Measurements from ENCODE around the gene ABCB6. TPM values are rescaled to one million over a fixed set of nuclear protein-coding genes. Genes with fewer than 3 reads are reported as not detected.
"Not testable (repeated sequence)": the region's sequence is repeated elsewhere in the genome, so short reads cannot be mapped to it uniquely, and the experiment has no call there.

Gene ABCB6
- total RNA-seq: 28.7 TPM
- 10 to 100 TPM; 28.4 to 42.0 (median 34.2) TPM for polyA plus RNA-seq (ENCODE audit: insufficient read depth in 1 of 8, insufficient read length in 8 of 8, low replicate concordance in 1 of 8)
- long read RNA-seq, donor 1, partial matches to known transcripts: 0 of 3 reads
- long read RNA-seq, donor 1, other reads (novel, unspliced or antisense): 0 of 3 reads
- long read RNA-seq, donor 2, partial matches to known transcripts: 0 of 1 reads
- long read RNA-seq, donor 2, other reads (novel, unspliced or antisense): 0 of 1 reads
- long read RNA-seq, donor 3, transcript ABCB6-201 (19 exons, 3,045 nt): major isoform, 12 of 14 reads
- long read RNA-seq, donor 3, partial matches to known transcripts: 0 of 14 reads
- long read RNA-seq, donor 3, other reads (novel, unspliced or antisense): 0 of 14 reads
- long read RNA-seq, donor 4, partial matches to known transcripts: 0 of 2 reads
- long read RNA-seq, donor 4, other reads (novel, unspliced or antisense): 0 of 2 reads
- long read RNA-seq, donor 5, transcript ABCB6-201 (19 exons, 3,045 nt): major isoform, 8 of 10 reads
- long read RNA-seq, donor 5, partial matches to known transcripts: 0 of 10 reads
- long read RNA-seq, donor 5, other reads (novel, unspliced or antisense): 0 of 10 reads
- long read RNA-seq, donor 6, partial matches to known transcripts: 0 of 4 reads
- long read RNA-seq, donor 6, other reads (novel, unspliced or antisense): 0 of 4 reads
- long read RNA-seq, donor 7, partial matches to known transcripts: 0 of 5 reads
- long read RNA-seq, donor 7, other reads (novel, unspliced or antisense): 0 of 5 reads
- long read RNA-seq, donor 8, partial matches to known transcripts: 0 of 3 reads
- long read RNA-seq, donor 8, other reads (novel, unspliced or antisense): 0 of 3 reads
- long read RNA-seq, donor 9, partial matches to known transcripts: 0 of 3 reads
- long read RNA-seq, donor 9, other reads (novel, unspliced or antisense): 0 of 3 reads
- long read RNA-seq, donor 10, partial matches to known transcripts: 0 of 9 reads
- long read RNA-seq, donor 10, other reads (novel, unspliced or antisense): 0 of 9 reads
- long read RNA-seq, donor 11, partial matches to known transcripts: 0 of 6 reads
- long read RNA-seq, donor 11, other reads (novel, unspliced or antisense): 0 of 6 reads

- peak; percentile 99 for DNase-seq
- Histone ChIP-seq H3K36me3 (ENCODE audit: control insufficient read depth, insufficient read depth, low read length) (peaks cover 69% of the 10 kb centered on the region), H3K9me3 (replicated peaks; ENCODE audit: control insufficient read depth, low read depth, low read length) (no peaks in the 10 kb centered on the region), H3K27me3 (ENCODE audit: control insufficient read depth, insufficient read depth, low read length) (no peaks in the 10 kb centered on the region), H3K27ac (ENCODE audit: low read length) (peak within 1 kb of the TSS; percentile 98), H3K4me1 (ENCODE audit: control insufficient read depth, insufficient read depth, low read length) (peaks cover 52% of the 10 kb centered on the region), H3K4me3 (ENCODE audit: low read length) (peak within 1 kb of the TSS; percentile 67)
- WGBS (ENCODE audit: insufficient coverage): 2% methylated on average over 51 of the region's 71 CpGs
These were observed at the start of gene ABCB6 for GRCh38 chr2:219218732-219219701. Gene ABCB6 (minus strand): TSS chr2:219218958. CDS start chr2:219218673, 285 bp downstream.

GRCh38 chr2:219268294-219268693, 49.5 kb upstream of the ABCB6 start:
- Histone ChIP-seq H3K27ac (ENCODE audit: low read length) (no peak overlapping the region), H3K9me3 (replicated peaks; ENCODE audit: control insufficient read depth, low read depth, low read length) (no peaks in the 10 kb centered on the region), H3K36me3 (ENCODE audit: control insufficient read depth, insufficient read depth, low read length) (no peaks in the 10 kb centered on the region), H3K27me3 (ENCODE audit: control insufficient read depth, insufficient read depth, low read length) (peaks cover 18% of the 10 kb centered on the region), H3K4me1 (ENCODE audit: control insufficient read depth, insufficient read depth, low read length) (no peaks in the 10 kb centered on the region), H3K4me3 (ENCODE audit: low read length) (no peak overlapping the region)
- no peak for DNase-seq
- WGBS (ENCODE audit: insufficient coverage): no CpG with 5 or more reads among the region's 2 CpGs

GRCh38 chr2:219266886-219267285, 48.1 kb upstream of the ABCB6 start:
- DNase-seq: no peak
- no CpG with 5 or more reads among the region's 1 CpG for WGBS (ENCODE audit: insufficient coverage)
- H3K27ac ChIP-seq (ENCODE audit: low read length): no peak overlapping the region
- H3K4me3 ChIP-seq (ENCODE audit: low read length): no peak overlapping the region
- no peaks in the 10 kb centered on the region for H3K9me3 ChIP-seq (replicated peaks; ENCODE audit: control insufficient read depth, low read depth, low read length)
- H3K36me3 ChIP-seq (ENCODE audit: control insufficient read depth, insufficient read depth, low read length): no peaks in the 10 kb centered on the region
- no peaks in the 10 kb centered on the region for H3K4me1 ChIP-seq (ENCODE audit: control insufficient read depth, insufficient read depth, low read length)
- peaks cover 13% of the 10 kb centered on the region for H3K27me3 ChIP-seq (ENCODE audit: control insufficient read depth, insufficient read depth, low read length)

GRCh38 chr2:219266232-219266631, 47.5 kb upstream of the ABCB6 start:
- H3K27me3 ChIP-seq (ENCODE audit: control insufficient read depth, insufficient read depth, low read length): peaks cover 13% of the 10 kb centered on the region
- no peaks in the 10 kb centered on the region for H3K4me1 ChIP-seq (ENCODE audit: control insufficient read depth, insufficient read depth, low read length)
- 35% methylated on average over 2 of the region's 5 CpGs for WGBS (ENCODE audit: insufficient coverage)
- no peaks in the 10 kb centered on the region for H3K9me3 ChIP-seq (replicated peaks; ENCODE audit: control insufficient read depth, low read depth, low read length)
- no peaks in the 10 kb centered on the region for H3K36me3 ChIP-seq (ENCODE audit: control insufficient read depth, insufficient read depth, low read length)
- no peak overlapping the region for H3K27ac ChIP-seq (ENCODE audit: low read length)
- H3K4me3 ChIP-seq (ENCODE audit: low read length): no peak overlapping the region
- DNase-seq: no peak

- Histone ChIP-seq H3K9me3 (replicated peaks; ENCODE audit: control insufficient read depth, low read depth, low read length) (no peaks in the 10 kb centered on the region), H3K4me1 (ENCODE audit: control insufficient read depth, insufficient read depth, low read length) (no peaks in the 10 kb centered on the region), H3K4me3 (ENCODE audit: low read length) (no peak overlapping the region), H3K27me3 (ENCODE audit: control insufficient read depth, insufficient read depth, low read length) (peaks cover 20% of the 10 kb centered on the region), H3K27ac (ENCODE audit: low read length) (no peak overlapping the region), H3K36me3 (ENCODE audit: control insufficient read depth, insufficient read depth, low read length) (no peaks in the 10 kb centered on the region)
- no peak for DNase-seq
- WGBS (ENCODE audit: insufficient coverage): 51% methylated on average over 2 of the region's 5 CpGs
These were observed 42.5 kb upstream of the ABCB6 start for GRCh38 chr2:219261024-219261855.

GRCh38 chr2:219258942-219259341, 40.2 kb upstream of the ABCB6 start:
- WGBS (ENCODE audit: insufficient coverage): 88% methylated on average over 4 of the region's 10 CpGs
- H3K27ac ChIP-seq (ENCODE audit: low read length); DNase-seq; H3K9me3 ChIP-seq (replicated peaks; ENCODE audit: control insufficient read depth, low read depth, low read length); H3K36me3 ChIP-seq (ENCODE audit: control insufficient read depth, insufficient read depth, low read length); H3K4me1 ChIP-seq (ENCODE audit: control insufficient read depth, insufficient read depth, low read length); H3K4me3 ChIP-seq (ENCODE audit: low read length): not testable (repeated sequence)
- H3K27me3 ChIP-seq (ENCODE audit: control insufficient read depth, insufficient read depth, low read length): peaks cover 38% of the 10 kb centered on the region

- Histone ChIP-seq H3K4me1 (ENCODE audit: control insufficient read depth, insufficient read depth, low read length) (peaks cover 43% of the 10 kb centered on the region), H3K36me3 (ENCODE audit: control insufficient read depth, insufficient read depth, low read length) (peaks cover 12% of the 10 kb centered on the region), H3K9me3 (replicated peaks; ENCODE audit: control insufficient read depth, low read depth, low read length) (no peaks in the 10 kb centered on the region), H3K27ac (ENCODE audit: low read length) (no peak overlapping the region), H3K4me3 (ENCODE audit: low read length) (peak overlapping the region; percentile 60), H3K27me3 (ENCODE audit: control insufficient read depth, insufficient read depth, low read length) (peaks cover 61% of the 10 kb centered on the region)
- 17% methylated on average over 9 of the region's 12 CpGs for WGBS (ENCODE audit: insufficient coverage)
- DNase-seq: no peak
These were observed 35.9 kb upstream of the ABCB6 start for GRCh38 chr2:219254590-219255201.

- Histone ChIP-seq H3K36me3 (ENCODE audit: control insufficient read depth, insufficient read depth, low read length) (peaks cover 16% of the 10 kb centered on the region), H3K4me3 (ENCODE audit: low read length) (peak within 1 kb of the TSS; percentile 60), H3K4me1 (ENCODE audit: control insufficient read depth, insufficient read depth, low read length) (peaks cover 48% of the 10 kb centered on the region), H3K27me3 (ENCODE audit: control insufficient read depth, insufficient read depth, low read length) (peaks cover 59% of the 10 kb centered on the region), H3K9me3 (replicated peaks; ENCODE audit: control insufficient read depth, low read depth, low read length) (no peaks in the 10 kb centered on the region), H3K27ac (ENCODE audit: low read length) (peak within 1 kb of the TSS; percentile 84)
- peak; percentile 64 for DNase-seq
- WGBS (ENCODE audit: insufficient coverage): under 1% methylated on average over 75 of the region's 76 CpGs
These were observed 35.2 kb upstream of the ABCB6 start, which contains the start of gene TUBA4A for GRCh38 chr2:219253753-219254589. Gene TUBA4A (minus strand): TSS chr2:219253918. CDS start chr2:219253858, 60 bp downstream.

Measured in muscle of leg (tissue), 16 donors.